Heart left ventricle (tissue), 16 donors: ENCODE measurements around the gene RNASE2. TPM values are rescaled to one million over a fixed set of nuclear protein-coding genes. Genes with fewer than 3 reads are reported as not detected.
"Not testable (repeated sequence)": the region's sequence is repeated elsewhere in the genome, so short reads cannot be mapped to it uniquely, and the experiment has no call there.

ENCODE experiments used
- ATAC-seq, 4 donors: fragments of 200-7000 bp; cut with Tn5 transposase; one replicate each; pipeline ENCODE4 v1.9.1; 2020 to 2022; ENCODE audit warnings: moderate library complexity in 4 of 4, mild to moderate bottlenecking in 3 of 4, moderate number of reproducible peaks in 1 of 4
- DNase-seq, 5 donors: peaks; one replicate each; pipeline ENCODE4 v3.0.0-alpha.2; 2020
- H3K27ac ChIP-seq, 12 donors: fragments of 200-600 bp; sonication (generic) in 4 of 12; one replicate each; pipeline versions ENCODE4 v1.5.0 to v1.8.0; 2016 to 2022; ENCODE audit warnings: mild to moderate bottlenecking in 2 of 12
- H3K27me3 ChIP-seq, 9 donors: fragments of 200-600 bp; sonication (generic) in 2 of 9; one replicate each; pipeline versions ENCODE4 v1.5.1 to v1.8.0; 2016 to 2022; ENCODE audit warnings: mild to moderate bottlenecking in 3 of 9
- H3K36me3 ChIP-seq, 9 donors: fragments of 200-600 bp; sonication (generic) in 2 of 9; one replicate each; pipeline versions ENCODE4 v1.5.0 to v1.8.0; 2018 to 2022; ENCODE audit warnings: mild to moderate bottlenecking in 2 of 9
- H3K4me1 ChIP-seq, 12 donors: fragments of 200-600 bp; sonication (generic) in 4 of 12; one replicate each; pipeline versions ENCODE4 v1.5.0 to v1.8.0; 2016 to 2022; ENCODE audit warnings: mild to moderate bottlenecking in 3 of 12
- H3K4me3 ChIP-seq, 12 donors: fragments of 200-600 bp; sonication (generic) in 4 of 12; one replicate each; pipeline versions ENCODE4 v1.5.0 to v1.8.0; 2017 to 2022; ENCODE audit warnings: mild to moderate bottlenecking in 9 of 12, moderate library complexity in 4 of 12
- H3K9me3 ChIP-seq, 12 donors: fragments of 200-600 bp; sonication (generic) in 4 of 12; one replicate each; pipeline versions ENCODE4 v1.5.0 to v1.8.0; 2016 to 2022; ENCODE audit warnings: mild to moderate bottlenecking in 1 of 12
- POLR2A ChIP-seq, 2 donors: fragments of 450-650 bp; IDR thresholded peaks; one replicate each; pipeline ENCODE4 v1.6.1; 2017; ENCODE audit warnings: antibody characterized with exemption in 2 of 2, mild to moderate bottlenecking in 2 of 2, moderate library complexity in 2 of 2
- WGBS, 4 donors: extraction: QIAGEN DNeasy Blood & Tissue Kit in 2 of 4; methylation state at CpG; one replicate each; pipeline versions ENCODE4 v1.1.5 to v1.1.7; 2013 to 2018; 5-methylcytosine and 5-hydroxymethylcytosine counted together
- intact Hi-C, 10 donors: fragments of 100-400 bp; cut with DNase I; formaldehyde crosslinking; loops; one replicate each; pipeline versions ENCODE4 v1.11.1 to v1.14.2; 2022
- polyA plus RNA-seq, 2 donors: library from polyadenylated mRNA; stranded (reverse); fragments of 200-250 nt; gene quantifications; one replicate each; pipeline ENCODE4 v1.2.3, GENCODE V29; 2013
- total RNA-seq, 9 donors: library from RNA; depleted of rRNA in 2 of 9; stranded (reverse); fragments of >200 nt in 2 of 9; fragmentation: NEBNext Ultra II Directional in 3 of 9; extraction: Animal tissue kit (Norgen Biotek cat#: 25700) in 3 of 9; gene quantifications; one replicate each; pipeline versions ENCODE4 v1.1.0 to v1.2.4, GENCODE V29; 2016 to 2023
- TF ChIP-seq, protein P1 (sequence below), 12 donors: fragments of 200-600 bp; sonication (generic) in 4 of 12; IDR thresholded peaks; one replicate each; pipeline versions ENCODE4 v1.5.0 to v1.8.0; 2018 to 2022; ENCODE audit warnings: antibody characterized with exemption in 12 of 12, mild to moderate bottlenecking in 5 of 12
- donor health status: ischemic (EF 13 %, LVEDD 7.1; RV severe dilation, severe dysfunction).
- donor health status: healthy with polysubstance abuse.
- donor health status: DM: no; HTN: yes; CAD: no.
- donor health status: DM: no; HTN: no; CAD: no.
- donor health status: ischemic (EF 25% LVEDD 6.9; RV normal size, moderate dysfunction).
- donor health status: ischemic (EF 25% LVEDD 5.7; RV mildly dilated, moderate dysfunction).
- donor health status: healthy.
- donor health status: DM: yes; HTN: yes; CAD: no.
- donor health status: ischemic (EF 35%, LVEDD 5.7; RV mildly dilated, moderate dysfunction).
- donor health status: nonischemic (EF 11% LVEDD 7.7; RV severe dilation, severe dysfunction).
- donor health status: DM: yes; HTN: yes; CAD: no.
- donor health status: PGD.
- donor health status: ischemic (EF 29% LVEDD 5.4; RV normal size, mild dysfunction).
- donor health status: nonischemic (EF 23%, LVEDD 6.1; RV moderate dilation, normal function).

RNASE2 gene
- total and polyA plus RNA-seq, 11 donors, result 0.80 to 16.6 (median 2.5) TPM; not detected in 3

DNA sequence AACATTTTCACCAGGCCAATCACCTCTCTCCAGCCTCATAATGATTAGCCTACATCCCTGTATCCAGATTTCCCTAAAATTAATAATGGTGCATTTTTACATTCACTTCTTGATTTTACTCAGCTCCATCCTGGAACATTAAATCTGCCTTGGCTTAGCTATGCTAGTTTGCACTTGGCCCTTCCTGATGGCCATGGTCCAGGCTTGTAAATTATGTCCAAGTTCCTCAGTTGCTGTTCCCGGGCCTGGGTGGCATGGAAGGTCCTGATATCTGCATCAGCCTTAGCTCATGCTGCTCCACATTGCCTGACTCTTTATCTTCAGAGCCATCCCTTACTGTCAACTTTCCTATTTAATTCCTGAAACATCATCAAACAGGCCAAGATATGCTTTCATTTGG is 23.4 kb downstream of the RNASE2 start:
- Histone ChIP-seq H3K27ac (no peak overlapping the region), H3K36me3 (no peaks in the 10 kb centered on the region), H3K9me3 (no peaks in the 10 kb centered on the region), H3K4me1 (no peaks in the 10 kb centered on the region), H3K4me3 (no peak overlapping the region), H3K27me3 (no peaks in the 10 kb centered on the region)
- ATAC-seq, result no peak
- no peak for TF ChIP-seq POLR2A (IDR thresholded peaks at IDR 0.05)
- TF ChIP-seq, protein P1, sequence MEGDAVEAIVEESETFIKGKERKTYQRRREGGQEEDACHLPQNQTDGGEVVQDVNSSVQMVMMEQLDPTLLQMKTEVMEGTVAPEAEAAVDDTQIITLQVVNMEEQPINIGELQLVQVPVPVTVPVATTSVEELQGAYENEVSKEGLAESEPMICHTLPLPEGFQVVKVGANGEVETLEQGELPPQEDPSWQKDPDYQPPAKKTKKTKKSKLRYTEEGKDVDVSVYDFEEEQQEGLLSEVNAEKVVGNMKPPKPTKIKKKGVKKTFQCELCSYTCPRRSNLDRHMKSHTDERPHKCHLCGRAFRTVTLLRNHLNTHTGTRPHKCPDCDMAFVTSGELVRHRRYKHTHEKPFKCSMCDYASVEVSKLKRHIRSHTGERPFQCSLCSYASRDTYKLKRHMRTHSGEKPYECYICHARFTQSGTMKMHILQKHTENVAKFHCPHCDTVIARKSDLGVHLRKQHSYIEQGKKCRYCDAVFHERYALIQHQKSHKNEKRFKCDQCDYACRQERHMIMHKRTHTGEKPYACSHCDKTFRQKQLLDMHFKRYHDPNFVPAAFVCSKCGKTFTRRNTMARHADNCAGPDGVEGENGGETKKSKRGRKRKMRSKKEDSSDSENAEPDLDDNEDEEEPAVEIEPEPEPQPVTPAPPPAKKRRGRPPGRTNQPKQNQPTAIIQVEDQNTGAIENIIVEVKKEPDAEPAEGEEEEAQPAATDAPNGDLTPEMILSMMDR (IDR thresholded peaks at IDR 0.05), result no peak
- WGBS, 4 donors, result 60 to 82% (median 70%) methylated on average over 1 of the region's 1 CpG
- DNase-seq, result no peak
- intact Hi-C loops, result loop anchor here in 6 of 10 donors (10.0 kb wide), 5 partner anchors 124 to 364 kb away; partner anchors contain the start of genes ANG (in 1 of the 6) and RNASE4 (in 1 of the 6)

- 64 to 84% (median 80%) methylated on average over 1 of the region's 1 CpG for WGBS, 4 donors
- intact Hi-C loops, result no loop called here
- no peak for TF ChIP-seq POLR2A (IDR thresholded peaks at IDR 0.05)
- TF ChIP-seq, protein P1 (IDR thresholded peaks at IDR 0.05), result no peak
- Histone ChIP-seq H3K4me1 (peaks cover 0 to 2% (median 0%) of the 10 kb centered on the region in 12 donors), H3K9me3 (no peaks in the 10 kb centered on the region), H3K27ac (no peak overlapping the region), H3K27me3 (no peaks in the 10 kb centered on the region), H3K4me3 (no peak overlapping the region), H3K36me3 (no peaks in the 10 kb centered on the region)
- no peak for ATAC-seq
- DNase-seq, result no peak
Observed at GRCh38 chr14:20980906-20981305, 25.6 kb downstream of the RNASE2 start.

- intact Hi-C loops, result no loop called here
Observed at GRCh38 chr14:20982646-20983369, 27.5 kb downstream of the RNASE2 start.

DNA sequence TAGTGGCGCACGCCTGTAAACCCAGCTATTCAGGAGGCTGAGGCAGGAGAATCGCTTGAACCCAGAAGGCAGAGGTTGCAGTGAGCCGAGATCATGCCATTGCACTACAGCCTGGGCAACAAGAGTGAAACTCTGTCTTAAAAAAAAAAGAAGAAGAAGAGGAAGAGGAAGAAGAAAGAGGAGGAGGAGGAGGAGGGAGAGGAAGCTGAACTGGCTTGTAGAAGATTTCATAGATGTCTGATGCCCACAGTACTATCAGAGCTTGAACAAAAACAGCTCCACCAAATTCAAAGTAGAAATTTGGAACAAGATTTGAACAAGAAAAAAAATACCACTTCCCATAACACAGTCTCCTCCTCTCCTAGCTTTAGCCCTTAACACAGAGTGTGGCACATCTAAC is 30.4 kb downstream of the RNASE2 start:
- ATAC-seq, DNase-seq, H3K27me3 ChIP-seq, H3K36me3 ChIP-seq, H3K4me3 ChIP-seq, H3K9me3 ChIP-seq, intact Hi-C loops: not testable (repeated sequence)
- WGBS, 4 donors, result 92 to 96% (median 94%) methylated on average over 4 of the region's 4 CpGs
- Histone ChIP-seq H3K4me1 (peaks cover 0 to 33% (median 11%) of the 10 kb centered on the region in 12 donors), H3K27ac (peak overlapping the region in 1 of 12 donors; percentile 66)

More at GRCh38 chr14:20982646-20983369, 27.5 kb downstream of the RNASE2 start:
- DNase-seq (no peak), ATAC-seq (no peak)
- Histone ChIP-seq H3K36me3 (no peaks in the 10 kb centered on the region), H3K27me3 (no peaks in the 10 kb centered on the region), H3K27ac (no peak overlapping the region), H3K9me3 (no peaks in the 10 kb centered on the region), H3K4me1 (peaks cover 0 to 16% (median 0%) of the 10 kb centered on the region in 12 donors), H3K4me3 (no peak overlapping the region)
- no peak for TF ChIP-seq POLR2A (IDR thresholded peaks at IDR 0.05)
- TF ChIP-seq, protein P1 (IDR thresholded peaks at IDR 0.05), result no peak
- 74 to 77% (median 75%) methylated on average over 2 of the region's 2 CpGs for WGBS, 4 donors
